ENCODE data around the gene CHST15.

Gene CHST15

DNA sequence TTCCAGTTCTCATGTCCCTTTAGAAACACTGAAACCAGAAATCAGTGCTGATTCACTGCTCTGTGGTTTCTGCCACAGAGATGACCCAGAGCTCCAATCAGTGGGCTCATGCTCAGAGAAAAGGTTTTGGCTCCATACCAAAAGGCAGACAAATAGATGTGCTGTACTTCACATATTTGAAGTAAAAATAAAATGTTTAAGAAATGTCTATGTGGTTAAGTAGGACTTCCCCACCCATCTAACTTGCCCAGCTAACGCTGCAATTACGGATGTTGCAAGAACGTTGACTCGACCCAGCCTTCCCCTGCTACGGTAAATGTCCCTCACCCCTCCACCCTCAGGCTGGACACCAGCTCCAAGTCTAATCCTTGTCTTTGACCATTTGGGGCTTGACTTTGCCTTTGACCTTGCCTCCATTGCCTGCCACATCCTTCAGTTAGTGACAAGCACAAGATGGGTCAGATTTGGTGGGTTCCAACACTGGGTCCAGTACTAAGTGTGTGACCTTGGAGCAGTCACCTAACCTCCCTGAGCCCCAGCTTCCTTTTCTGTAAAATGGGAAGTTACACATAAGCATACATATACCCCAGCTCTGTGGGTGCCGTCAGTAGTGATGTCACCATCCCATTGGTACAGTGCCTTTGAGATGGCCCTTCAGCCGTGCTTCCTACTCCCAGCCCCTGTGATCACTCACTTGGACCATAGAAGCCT is 95.8 kb downstream of the CHST15 start:
- Histone ChIP-seq H3K4me3 (replicated peaks; ENCODE audit: insufficient read depth, low read length) (no peak overlapping the region), H3K27ac (replicated peaks) (peak overlapping the region; percentile 37; the same call in 1 of the 2 replicates), H3K27me3 (ENCODE audit: insufficient read depth, poor library complexity, severe bottlenecking) (peaks cover 22% of the 10 kb centered on the region)
- DNase-seq (ENCODE audit: low read depth in 1 of 2, low spot score in 1 of 2) = peak; percentile 59 to 77
- TF ChIP-seq POLR2AphosphoS5 (IDR thresholded peaks at IDR 0.05; ENCODE audit: low read depth) (no peak), GABPA (IDR thresholded peaks at IDR 0.05; ENCODE audit: low read depth) (no peak), SPI1 (IDR thresholded peaks at IDR 0.05; ENCODE audit: borderline replicate concordance, low read depth) (peak; percentile 9; the same call in 1 of the 2 replicates)
- TF ChIP-seq, protein P1, sequence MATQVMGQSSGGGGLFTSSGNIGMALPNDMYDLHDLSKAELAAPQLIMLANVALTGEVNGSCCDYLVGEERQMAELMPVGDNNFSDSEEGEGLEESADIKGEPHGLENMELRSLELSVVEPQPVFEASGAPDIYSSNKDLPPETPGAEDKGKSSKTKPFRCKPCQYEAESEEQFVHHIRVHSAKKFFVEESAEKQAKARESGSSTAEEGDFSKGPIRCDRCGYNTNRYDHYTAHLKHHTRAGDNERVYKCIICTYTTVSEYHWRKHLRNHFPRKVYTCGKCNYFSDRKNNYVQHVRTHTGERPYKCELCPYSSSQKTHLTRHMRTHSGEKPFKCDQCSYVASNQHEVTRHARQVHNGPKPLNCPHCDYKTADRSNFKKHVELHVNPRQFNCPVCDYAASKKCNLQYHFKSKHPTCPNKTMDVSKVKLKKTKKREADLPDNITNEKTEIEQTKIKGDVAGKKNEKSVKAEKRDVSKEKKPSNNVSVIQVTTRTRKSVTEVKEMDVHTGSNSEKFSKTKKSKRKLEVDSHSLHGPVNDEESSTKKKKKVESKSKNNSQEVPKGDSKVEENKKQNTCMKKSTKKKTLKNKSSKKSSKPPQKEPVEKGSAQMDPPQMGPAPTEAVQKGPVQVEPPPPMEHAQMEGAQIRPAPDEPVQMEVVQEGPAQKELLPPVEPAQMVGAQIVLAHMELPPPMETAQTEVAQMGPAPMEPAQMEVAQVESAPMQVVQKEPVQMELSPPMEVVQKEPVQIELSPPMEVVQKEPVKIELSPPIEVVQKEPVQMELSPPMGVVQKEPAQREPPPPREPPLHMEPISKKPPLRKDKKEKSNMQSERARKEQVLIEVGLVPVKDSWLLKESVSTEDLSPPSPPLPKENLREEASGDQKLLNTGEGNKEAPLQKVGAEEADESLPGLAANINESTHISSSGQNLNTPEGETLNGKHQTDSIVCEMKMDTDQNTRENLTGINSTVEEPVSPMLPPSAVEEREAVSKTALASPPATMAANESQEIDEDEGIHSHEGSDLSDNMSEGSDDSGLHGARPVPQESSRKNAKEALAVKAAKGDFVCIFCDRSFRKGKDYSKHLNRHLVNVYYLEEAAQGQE (IDR thresholded peaks at IDR 0.05; ENCODE audit: insufficient replicate concordance, low read depth) = no peak
- TF ChIP-seq, protein P2, sequence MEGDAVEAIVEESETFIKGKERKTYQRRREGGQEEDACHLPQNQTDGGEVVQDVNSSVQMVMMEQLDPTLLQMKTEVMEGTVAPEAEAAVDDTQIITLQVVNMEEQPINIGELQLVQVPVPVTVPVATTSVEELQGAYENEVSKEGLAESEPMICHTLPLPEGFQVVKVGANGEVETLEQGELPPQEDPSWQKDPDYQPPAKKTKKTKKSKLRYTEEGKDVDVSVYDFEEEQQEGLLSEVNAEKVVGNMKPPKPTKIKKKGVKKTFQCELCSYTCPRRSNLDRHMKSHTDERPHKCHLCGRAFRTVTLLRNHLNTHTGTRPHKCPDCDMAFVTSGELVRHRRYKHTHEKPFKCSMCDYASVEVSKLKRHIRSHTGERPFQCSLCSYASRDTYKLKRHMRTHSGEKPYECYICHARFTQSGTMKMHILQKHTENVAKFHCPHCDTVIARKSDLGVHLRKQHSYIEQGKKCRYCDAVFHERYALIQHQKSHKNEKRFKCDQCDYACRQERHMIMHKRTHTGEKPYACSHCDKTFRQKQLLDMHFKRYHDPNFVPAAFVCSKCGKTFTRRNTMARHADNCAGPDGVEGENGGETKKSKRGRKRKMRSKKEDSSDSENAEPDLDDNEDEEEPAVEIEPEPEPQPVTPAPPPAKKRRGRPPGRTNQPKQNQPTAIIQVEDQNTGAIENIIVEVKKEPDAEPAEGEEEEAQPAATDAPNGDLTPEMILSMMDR (IDR thresholded peaks at IDR 0.05; ENCODE audit: insufficient read depth, low read length) = no peak

DNA sequence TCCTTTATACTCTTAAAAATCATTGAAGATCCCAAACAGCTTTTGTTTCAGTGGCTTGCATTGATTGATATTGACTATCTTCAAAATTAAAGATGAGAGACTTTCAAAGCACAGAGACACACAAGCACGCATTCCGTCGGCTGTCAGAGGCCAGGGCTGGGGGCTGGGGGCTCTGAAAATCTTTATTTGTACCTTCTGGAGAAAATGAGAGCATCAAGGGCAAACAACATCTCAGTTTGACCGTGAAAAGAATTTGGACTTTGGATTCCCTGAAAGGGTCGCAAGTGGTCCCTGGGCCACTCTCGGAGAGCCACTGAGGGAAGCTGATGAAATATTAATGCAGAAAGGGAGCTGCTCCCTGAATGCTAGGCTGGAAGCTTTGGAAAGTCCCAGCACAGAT is 96.4 kb downstream of the CHST15 start:
- H3K4me3 ChIP-seq (replicated peaks; ENCODE audit: insufficient read depth, low read length) = no peak overlapping the region
- peaks cover 28% of the 10 kb centered on the region for H3K27me3 ChIP-seq (ENCODE audit: insufficient read depth, poor library complexity, severe bottlenecking)
- TF ChIP-seq, protein P1 (IDR thresholded peaks at IDR 0.05; ENCODE audit: insufficient replicate concordance, low read depth) = no peak
- no peak for TF ChIP-seq GABPA (IDR thresholded peaks at IDR 0.05; ENCODE audit: low read depth)
- TF ChIP-seq SPI1 (IDR thresholded peaks at IDR 0.05; ENCODE audit: borderline replicate concordance, low read depth) = no peak
- TF ChIP-seq, protein P2 (IDR thresholded peaks at IDR 0.05; ENCODE audit: insufficient read depth, low read length) = no peak
- no peak for TF ChIP-seq POLR2AphosphoS5 (IDR thresholded peaks at IDR 0.05; ENCODE audit: low read depth)
- H3K27ac ChIP-seq (replicated peaks) = no peak overlapping the region
- DNase-seq (ENCODE audit: low read depth in 1 of 2, low spot score in 1 of 2) = no peak

DNA sequence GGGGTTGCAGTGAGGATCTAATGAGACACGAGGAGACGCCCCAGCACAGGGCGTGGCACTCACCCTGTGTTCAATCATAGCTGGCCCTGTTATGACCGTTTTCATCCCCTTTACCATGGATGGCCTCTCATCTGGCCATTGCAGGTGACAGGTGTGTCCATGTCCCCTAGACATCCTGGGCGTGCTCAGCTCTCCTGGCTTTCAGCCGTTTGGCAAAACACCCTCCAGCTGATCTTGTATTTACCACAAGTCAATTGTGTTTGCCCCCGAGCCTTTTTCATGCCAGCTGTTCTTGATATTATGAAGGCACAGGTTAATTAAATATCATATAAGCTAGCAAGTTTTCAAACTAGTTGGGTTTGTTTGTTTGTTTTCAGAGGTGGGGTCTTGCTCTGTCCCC is 97.1 kb downstream of the CHST15 start:
- TF ChIP-seq SPI1 (IDR thresholded peaks at IDR 0.05; ENCODE audit: borderline replicate concordance, low read depth) (no peak), GABPA (IDR thresholded peaks at IDR 0.05; ENCODE audit: low read depth) (no peak), POLR2AphosphoS5 (IDR thresholded peaks at IDR 0.05; ENCODE audit: low read depth) (no peak)
- TF ChIP-seq, protein P2 (IDR thresholded peaks at IDR 0.05; ENCODE audit: insufficient read depth, low read length) = no peak
- TF ChIP-seq, protein P1 (IDR thresholded peaks at IDR 0.05; ENCODE audit: insufficient replicate concordance, low read depth) = no peak
- no peak for DNase-seq (ENCODE audit: low read depth in 1 of 2, low spot score in 1 of 2)
- Histone ChIP-seq H3K27ac (replicated peaks) (no peak overlapping the region), H3K27me3 (ENCODE audit: insufficient read depth, poor library complexity, severe bottlenecking) (peaks cover 30% of the 10 kb centered on the region), H3K4me3 (replicated peaks; ENCODE audit: insufficient read depth, low read length) (no peak overlapping the region)
